Upper lobe of right lung (tissue), 1 donor: ENCODE measurements around the gene ERGIC1. TPM values are rescaled to one million over a fixed set of nuclear protein-coding genes. Genes with fewer than 3 reads are reported as not detected.

ENCODE experiments used
- ATAC-seq: fragments of 200-7000 bp; cut with Tn5 transposase; one replicate; pipeline ENCODE4 v1.9.1; 2020; ENCODE audit warnings: mild to moderate bottlenecking, moderate library complexity
- DNase-seq: peaks from one replicate; pipeline ENCODE4 v3.0.0-alpha.2; 2020
- H3K27ac ChIP-seq: fragments of 200-600 bp; one replicate; pipeline ENCODE4 v1.8.0; 2022
- H3K27me3 ChIP-seq: fragments of 200-600 bp; one replicate; pipeline ENCODE4 v1.8.0; 2022; ENCODE audit warnings: mild to moderate bottlenecking
- H3K36me3 ChIP-seq: fragments of 200-600 bp; one replicate; pipeline ENCODE4 v1.8.0; 2022
- H3K4me1 ChIP-seq: fragments of 200-600 bp; one replicate; pipeline ENCODE4 v1.8.0; 2022
- H3K4me3 ChIP-seq: fragments of 200-600 bp; one replicate; pipeline ENCODE4 v1.8.0; 2022; ENCODE audit warnings: mild to moderate bottlenecking
- H3K9me3 ChIP-seq: fragments of 200-600 bp; one replicate; pipeline ENCODE4 v1.8.0; 2022
- intact Hi-C: fragments of 100-400 bp; cut with DNase I; formaldehyde crosslinking; loops from one replicate; pipeline ENCODE4 v1.11.0; 2022
- total RNA-seq: library from RNA; stranded (reverse); fragmentation: NEBNext Ultra II Directional; extraction: Animal tissue kit (Norgen Biotek cat#: 25700); gene quantifications from one replicate; pipeline ENCODE4 v1.2.1, GENCODE V29; 2021
- TF ChIP-seq, protein P1 (sequence below): fragments of 200-600 bp; IDR thresholded peaks from one replicate; pipeline ENCODE4 v1.8.0; 2022; ENCODE audit warnings: antibody characterized with exemption
- donor health status: DM: no; HTN: yes; CAD: no; lungs with severe emphysema.

ERGIC1 gene
- total RNA-seq, 1 donor from 2014 or later, result 186 TPM

DNA sequence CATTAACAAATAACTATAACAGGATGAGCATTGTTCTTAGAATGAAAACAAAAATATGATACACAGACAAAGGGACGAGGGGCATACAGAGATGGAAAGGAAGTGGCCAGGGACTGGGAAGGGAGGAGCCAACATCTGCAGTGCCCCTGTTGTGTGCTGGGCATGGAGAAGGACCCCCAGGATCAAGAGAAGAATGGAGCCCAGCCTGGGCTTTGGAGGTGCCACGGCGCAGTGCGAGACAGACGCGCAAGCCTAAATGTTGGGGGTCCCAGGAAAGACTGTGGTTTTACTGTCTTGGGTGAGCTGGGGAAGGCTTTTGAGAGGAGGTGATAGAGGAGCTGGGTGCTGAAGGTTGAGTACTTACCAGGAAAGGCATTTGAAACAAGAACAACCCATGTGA is 34.6 kb upstream of the ERGIC1 start:
- Histone ChIP-seq H3K4me1 (peaks cover 65% of the 10 kb centered on the region), H3K36me3 (no peaks in the 10 kb centered on the region), H3K4me3 (no peak overlapping the region), H3K9me3 (no peaks in the 10 kb centered on the region), H3K27me3 (no peaks in the 10 kb centered on the region), H3K27ac (peak overlapping the region; percentile 77)
- TF ChIP-seq, protein P1, sequence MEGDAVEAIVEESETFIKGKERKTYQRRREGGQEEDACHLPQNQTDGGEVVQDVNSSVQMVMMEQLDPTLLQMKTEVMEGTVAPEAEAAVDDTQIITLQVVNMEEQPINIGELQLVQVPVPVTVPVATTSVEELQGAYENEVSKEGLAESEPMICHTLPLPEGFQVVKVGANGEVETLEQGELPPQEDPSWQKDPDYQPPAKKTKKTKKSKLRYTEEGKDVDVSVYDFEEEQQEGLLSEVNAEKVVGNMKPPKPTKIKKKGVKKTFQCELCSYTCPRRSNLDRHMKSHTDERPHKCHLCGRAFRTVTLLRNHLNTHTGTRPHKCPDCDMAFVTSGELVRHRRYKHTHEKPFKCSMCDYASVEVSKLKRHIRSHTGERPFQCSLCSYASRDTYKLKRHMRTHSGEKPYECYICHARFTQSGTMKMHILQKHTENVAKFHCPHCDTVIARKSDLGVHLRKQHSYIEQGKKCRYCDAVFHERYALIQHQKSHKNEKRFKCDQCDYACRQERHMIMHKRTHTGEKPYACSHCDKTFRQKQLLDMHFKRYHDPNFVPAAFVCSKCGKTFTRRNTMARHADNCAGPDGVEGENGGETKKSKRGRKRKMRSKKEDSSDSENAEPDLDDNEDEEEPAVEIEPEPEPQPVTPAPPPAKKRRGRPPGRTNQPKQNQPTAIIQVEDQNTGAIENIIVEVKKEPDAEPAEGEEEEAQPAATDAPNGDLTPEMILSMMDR, result no peak
- intact Hi-C loops, result no loop called here
- ATAC-seq (no peak), DNase-seq (peak; percentile 40)

DNA sequence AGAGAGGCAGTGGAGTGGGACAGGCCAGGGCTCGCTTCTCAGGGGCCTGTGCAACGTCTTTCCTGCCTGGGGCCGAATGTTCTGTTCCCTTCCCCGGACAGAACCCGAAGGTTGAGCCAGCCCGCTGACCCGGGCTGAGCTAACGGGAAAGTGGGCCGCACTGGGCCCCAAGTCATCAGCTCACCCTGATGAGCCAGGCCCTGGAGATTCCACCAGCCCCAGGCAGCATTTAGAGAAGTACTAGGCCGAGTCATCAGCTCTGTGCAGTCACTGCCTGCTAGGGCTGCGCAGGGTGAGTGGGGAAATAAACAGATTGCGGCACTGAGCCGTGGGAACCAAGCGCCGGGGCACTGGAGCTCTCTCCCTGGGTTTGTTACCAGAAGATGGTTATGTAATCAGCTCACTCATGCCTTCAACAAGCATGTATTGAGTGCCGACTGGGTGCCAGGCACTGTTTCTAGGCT is 33.9 kb upstream of the ERGIC1 start:
- DNase-seq, result peak; percentile 93
- Histone ChIP-seq H3K4me3 (no peak overlapping the region), H3K27ac (peak overlapping the region; percentile 77), H3K36me3 (no peaks in the 10 kb centered on the region), H3K9me3 (no peaks in the 10 kb centered on the region), H3K4me1 (peaks cover 58% of the 10 kb centered on the region), H3K27me3 (no peaks in the 10 kb centered on the region)
- peak; percentile 91 for ATAC-seq
- TF ChIP-seq, protein P1, result no peak
- intact Hi-C loops, result no loop called here

DNA sequence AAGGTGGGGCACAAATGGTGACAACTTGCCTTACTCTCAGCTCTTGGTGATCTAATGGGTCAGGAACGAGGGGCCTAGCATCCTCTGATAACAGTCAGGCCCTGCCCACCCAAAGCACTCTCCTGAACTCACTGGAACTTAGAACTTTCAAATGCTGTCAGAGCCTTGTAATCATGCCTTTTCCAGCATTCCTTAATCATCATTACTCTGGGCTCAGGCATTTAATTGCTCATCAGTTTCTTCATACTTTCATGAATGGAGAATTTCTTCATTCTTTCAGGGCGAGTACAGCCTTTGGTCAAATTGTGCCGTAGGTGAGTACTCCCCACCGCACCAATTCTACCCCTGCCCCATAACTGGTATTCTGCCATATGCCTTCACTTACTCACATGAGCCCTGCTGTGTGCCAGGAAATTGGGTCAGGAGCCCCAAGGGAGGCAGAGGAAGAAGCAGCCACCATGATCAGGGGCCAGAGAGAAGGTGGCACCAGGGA is 32.8 kb upstream of the ERGIC1 start:
- H3K9me3 ChIP-seq, result no peaks in the 10 kb centered on the region
- H3K4me1 ChIP-seq, result peaks cover 47% of the 10 kb centered on the region
- no peak overlapping the region for H3K4me3 ChIP-seq
- peak overlapping the region; percentile 77 for H3K27ac ChIP-seq
- ATAC-seq, result no peak
- no peak for DNase-seq
- intact Hi-C loops, result no loop called here
- no peaks in the 10 kb centered on the region for H3K36me3 ChIP-seq
- TF ChIP-seq, protein P1, result no peak
- no peaks in the 10 kb centered on the region for H3K27me3 ChIP-seq

DNA sequence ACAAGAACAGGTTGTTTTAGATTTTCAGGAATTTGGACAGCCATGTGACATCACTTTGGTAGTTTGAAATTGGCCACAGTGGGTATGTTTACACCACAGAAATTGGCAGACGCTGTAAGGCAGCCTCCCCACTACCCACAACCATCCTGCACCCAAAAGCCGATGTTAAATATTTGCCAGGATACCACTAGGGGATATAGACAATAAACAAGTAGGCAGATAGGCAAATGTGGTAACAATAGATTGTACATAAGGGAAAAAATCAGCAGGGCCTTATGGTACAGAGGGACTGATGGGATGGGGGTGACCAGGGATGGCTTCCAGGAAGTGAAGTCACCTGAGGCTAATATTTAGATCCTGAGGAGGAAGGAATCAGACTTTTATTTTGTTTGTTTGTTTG is 31.9 kb upstream of the ERGIC1 start:
- no peaks in the 10 kb centered on the region for H3K36me3 ChIP-seq
- H3K9me3 ChIP-seq, result no peaks in the 10 kb centered on the region
- no peak overlapping the region for H3K27ac ChIP-seq
- TF ChIP-seq, protein P1, result no peak
- no peaks in the 10 kb centered on the region for H3K27me3 ChIP-seq
- H3K4me3 ChIP-seq, result no peak overlapping the region
- no peak for ATAC-seq
- peaks cover 49% of the 10 kb centered on the region for H3K4me1 ChIP-seq
- intact Hi-C loops, result no loop called here
- no peak for DNase-seq

DNA sequence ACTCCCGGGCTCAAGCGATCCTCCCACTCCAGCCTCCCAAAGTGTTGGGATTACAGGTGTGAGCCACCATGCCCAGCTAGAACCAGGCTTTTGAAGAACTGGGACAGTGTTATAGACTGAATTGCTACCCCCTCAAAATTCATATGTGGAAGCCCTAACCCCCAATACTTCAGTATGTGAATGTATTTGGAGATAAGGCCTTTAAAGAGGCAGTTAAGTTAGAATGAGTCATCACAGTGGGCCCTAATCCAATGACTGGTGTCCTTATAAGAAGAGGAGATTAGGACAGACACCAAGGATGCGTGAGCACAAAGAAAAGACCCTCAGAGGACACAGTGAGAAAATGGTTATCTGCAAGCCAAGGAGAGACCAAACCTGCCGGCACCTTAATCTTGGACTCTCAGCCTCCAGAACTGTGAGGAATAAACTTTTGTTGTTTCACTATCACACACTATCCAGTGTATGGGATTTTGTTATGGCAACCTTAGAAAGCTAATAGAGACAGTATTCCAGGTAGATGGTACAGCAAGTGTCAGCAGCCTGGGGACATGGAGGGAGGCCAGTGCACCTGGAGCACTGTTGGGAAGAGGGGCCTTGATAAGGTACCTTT is 31.4 kb upstream of the ERGIC1 start:
- TF ChIP-seq, protein P1, result no peak
- no peaks in the 10 kb centered on the region for H3K27me3 ChIP-seq
- no peaks in the 10 kb centered on the region for H3K9me3 ChIP-seq
- H3K36me3 ChIP-seq, result no peaks in the 10 kb centered on the region
- H3K4me3 ChIP-seq, result no peak overlapping the region
- DNase-seq, result no peak
- intact Hi-C loops, result no loop called here
- no peak overlapping the region for H3K27ac ChIP-seq
- peaks cover 48% of the 10 kb centered on the region for H3K4me1 ChIP-seq
- no peak for ATAC-seq
